Adrenal gland (tissue), 5 donors: Measurements from ENCODE around the gene CST2.

Source experiments
- CTCF ChIP-seq, 6 experiments: fragments of 450-650 bp in 4 of 6; fragments of 200-600 bp in 2 of 6; sonication (generic) in 1 of 6; IDR thresholded peaks; 1 replicate in 5 of 6; 2 replicates in 1 of 6; pipeline versions ENCODE4 v1.5.1 to v1.8.0; 2016 to 2021; ENCODE audit warnings: antibody characterized with exemption in 6 of 6, mild to moderate bottlenecking in 2 of 6, moderate library complexity in 1 of 6
- POLR2A ChIP-seq, 2 donors: fragments of 450-650 bp; IDR thresholded peaks; one replicate each; pipeline ENCODE4 v1.6.1; 2017; ENCODE audit warnings: antibody characterized with exemption in 2 of 2, mild to moderate bottlenecking in 2 of 2, moderate library complexity in 1 of 2
- donor health status: DM: no; HTN: no; CAD: no.

- TF ChIP-seq POLR2A (IDR thresholded peaks at IDR 0.05) (no peak), CTCF (IDR thresholded peaks at IDR 0.05) (no peak)
Observed at GRCh38 chr20:23872065-23872464, 45.5 kb upstream of the CST2 start.
